Right forelimb (tissue), 1 donor: ENCODE measurements around the gene CD226.

Experiments
- DNase-seq: peaks from one replicate; pipeline ENCODE4 v3.0.0-alpha.2; 2018

The CD226 gene

GRCh38 chr18:69804776-69805501 lies 142.7 kb downstream of the CD226 start:
- no peak for DNase-seq
